Measurements from ENCODE around the gene RGS10.

Gene RGS10

DNA sequence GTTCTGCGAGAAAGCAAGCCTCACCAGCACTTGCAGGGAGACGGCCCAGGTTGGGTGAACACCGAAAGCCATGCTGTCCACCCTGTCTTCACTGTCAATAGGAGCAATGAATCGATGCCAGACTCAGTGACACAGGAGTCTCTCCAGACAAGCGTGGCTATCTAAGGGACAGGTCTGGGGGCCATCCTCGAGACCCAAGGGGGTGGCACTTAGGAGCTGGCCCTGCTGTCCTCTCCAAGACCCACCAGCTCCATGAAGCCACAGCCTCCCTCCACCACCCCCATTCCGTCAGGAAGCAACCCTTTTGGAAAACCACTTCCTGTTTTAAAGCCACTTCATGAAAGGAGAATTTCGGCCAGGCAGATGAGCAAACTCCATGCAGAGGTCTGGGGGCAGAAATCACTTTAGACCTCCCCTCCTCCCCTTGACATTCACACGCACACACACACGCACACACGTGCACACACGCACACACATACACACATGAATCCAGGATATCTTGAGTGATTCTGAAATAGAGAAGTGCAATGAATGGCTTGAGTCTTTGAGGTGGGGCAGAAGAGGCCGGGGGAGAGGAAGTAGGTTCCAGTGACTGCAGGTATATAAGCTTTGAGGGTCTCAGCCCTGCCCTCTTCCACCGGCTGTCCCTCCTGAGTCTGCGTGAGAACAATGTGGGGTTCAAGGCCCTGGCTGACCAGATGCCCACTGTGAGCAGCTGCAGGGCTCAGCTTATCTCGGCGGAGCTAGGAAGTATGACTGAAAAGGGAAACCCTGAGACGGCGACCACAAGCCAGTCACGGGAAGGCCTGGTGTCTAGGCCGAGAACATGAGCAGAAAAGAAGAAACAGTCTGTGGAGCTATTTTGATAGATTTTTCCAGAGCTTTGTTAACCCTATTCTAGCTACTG, 25.0 kb downstream of the RGS10 start:
- Histone ChIP-seq H3K36me3 (ENCODE audit: control insufficient read depth, insufficient read depth, low read length) (no peaks in the 10 kb centered on the region), H3K4me1 (ENCODE audit: control insufficient read depth, insufficient read depth, low read length) (no peaks in the 10 kb centered on the region), H3K27ac (ENCODE audit: low read length) (no peak overlapping the region), H3K4me3 (ENCODE audit: low read length) (no peak overlapping the region), H3K27me3 (ENCODE audit: control insufficient read depth, insufficient read depth, low read length) (no peaks in the 10 kb centered on the region), H3K9me3 (ENCODE audit: control insufficient read depth, insufficient read depth, low read length) (no peaks in the 10 kb centered on the region)
- no CpG with 5 or more reads among the region's 21 CpGs for WGBS (ENCODE audit: insufficient coverage, insufficient read length)
- no peak for DNase-seq (ENCODE audit: low read depth, low spot score)

DNA sequence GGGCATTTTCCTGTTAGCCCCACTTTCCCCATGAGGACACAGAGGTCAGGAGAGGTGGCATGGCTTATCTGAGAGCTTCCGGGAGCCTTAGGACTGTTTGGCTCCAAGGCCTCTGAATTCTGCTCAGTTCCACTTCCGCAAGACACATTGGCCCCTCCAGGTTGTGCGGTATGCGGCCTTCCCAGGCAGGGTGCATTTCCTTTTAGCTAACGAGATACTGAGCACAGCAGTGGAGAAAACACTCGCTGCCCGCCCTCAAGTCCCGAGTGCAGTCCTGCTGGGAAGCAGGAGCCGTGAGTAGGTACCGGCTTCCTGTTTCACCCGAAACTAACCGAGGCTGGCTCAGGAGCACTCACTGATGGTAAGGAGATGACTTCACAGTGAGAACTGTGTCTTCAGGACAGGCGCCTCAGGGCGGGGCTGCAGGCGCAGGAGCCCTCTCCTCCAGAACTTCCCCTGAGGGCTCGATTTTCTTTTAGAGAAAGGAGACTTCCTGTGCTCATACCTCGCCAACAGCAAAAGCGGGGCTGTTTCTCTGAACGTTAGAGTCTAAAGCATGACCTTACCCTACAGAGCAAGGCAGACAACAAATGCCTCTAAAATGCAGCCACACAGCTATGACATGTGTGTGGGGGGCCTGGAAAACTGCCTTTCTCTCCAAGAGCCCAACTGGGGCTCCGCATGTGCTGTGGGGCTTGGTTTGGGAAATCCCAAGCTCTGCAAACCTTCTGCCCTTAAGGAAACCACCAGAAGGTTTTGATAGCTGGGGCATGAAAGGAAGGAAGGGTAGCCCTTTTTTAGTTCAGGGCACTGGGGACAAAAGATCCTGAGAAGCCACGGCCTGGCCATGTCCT, 25.9 kb downstream of the RGS10 start:
- Histone ChIP-seq H3K9me3 (ENCODE audit: control insufficient read depth, insufficient read depth, low read length) (no peaks in the 10 kb centered on the region), H3K36me3 (ENCODE audit: control insufficient read depth, insufficient read depth, low read length) (no peaks in the 10 kb centered on the region), H3K4me3 (ENCODE audit: low read length) (no peak overlapping the region)

DNA sequence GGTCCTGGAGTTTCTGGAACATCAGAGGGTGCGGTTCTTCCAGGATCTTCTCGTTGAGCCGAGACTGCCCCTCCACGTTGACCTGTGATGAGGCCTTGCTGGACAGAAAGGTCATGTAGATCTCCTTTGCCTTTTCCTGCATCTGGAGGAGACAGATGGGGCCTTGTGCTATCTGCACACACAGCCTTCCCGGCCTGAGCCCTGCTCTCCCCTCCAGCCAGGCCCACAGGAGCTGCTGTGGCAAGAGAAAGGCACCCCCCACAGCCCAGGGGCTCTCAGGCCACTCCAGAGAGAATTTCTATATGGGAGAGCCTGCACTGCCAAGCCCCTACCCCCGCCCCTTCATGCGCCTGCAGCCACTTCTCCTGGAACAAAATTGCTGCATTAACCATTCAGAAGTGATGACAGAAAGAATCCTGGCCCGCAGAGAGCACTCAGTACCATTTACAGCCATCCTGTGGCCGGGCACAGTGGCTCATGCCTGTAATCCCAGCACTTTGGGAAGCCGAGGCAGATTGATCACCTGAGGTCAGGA, 26.9 kb downstream of the RGS10 start:
- Histone ChIP-seq H3K27me3 (ENCODE audit: control insufficient read depth, insufficient read depth, low read length) (no peaks in the 10 kb centered on the region), H3K9me3 (ENCODE audit: control insufficient read depth, insufficient read depth, low read length) (no peaks in the 10 kb centered on the region), H3K4me3 (ENCODE audit: low read length) (no peak overlapping the region), H3K27ac (ENCODE audit: low read length) (no peak overlapping the region), H3K36me3 (ENCODE audit: control insufficient read depth, insufficient read depth, low read length) (no peaks in the 10 kb centered on the region), H3K4me1 (ENCODE audit: control insufficient read depth, insufficient read depth, low read length) (no peaks in the 10 kb centered on the region)
- DNase-seq (ENCODE audit: low read depth, low spot score), result no peak
- WGBS (ENCODE audit: insufficient coverage, insufficient read length), result no CpG with 5 or more reads among the region's 10 CpGs

More for the DNA sequence above, 25.9 kb downstream of the RGS10 start:
- DNase-seq (ENCODE audit: low read depth, low spot score), result no peak
- no CpG with 5 or more reads among the region's 21 CpGs for WGBS (ENCODE audit: insufficient coverage, insufficient read length)
- Histone ChIP-seq H3K4me1 (ENCODE audit: control insufficient read depth, insufficient read depth, low read length) (no peaks in the 10 kb centered on the region), H3K27ac (ENCODE audit: low read length) (no peak overlapping the region), H3K27me3 (ENCODE audit: control insufficient read depth, insufficient read depth, low read length) (no peaks in the 10 kb centered on the region)

DNA sequence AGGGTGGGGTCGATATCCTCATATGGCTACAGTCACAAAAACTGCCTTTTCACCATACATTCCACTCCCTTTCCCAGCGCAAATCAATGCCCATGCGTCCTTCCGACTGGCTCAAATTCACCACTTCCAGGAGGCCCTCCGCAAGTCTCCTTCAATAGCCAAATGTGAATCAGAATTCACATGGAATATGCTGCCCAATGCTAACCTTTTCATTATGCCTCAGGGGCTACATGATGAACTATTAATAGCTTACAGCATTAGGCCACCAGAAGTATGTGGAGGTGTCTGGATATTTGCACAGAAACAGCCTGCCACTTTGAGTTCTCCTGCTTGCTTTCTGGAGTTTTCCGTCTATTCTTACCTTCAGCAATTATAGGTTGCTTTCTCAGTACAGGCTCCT, 27.7 kb downstream of the RGS10 start:
- WGBS (ENCODE audit: insufficient coverage, insufficient read length), result no CpG with 5 or more reads among the region's 6 CpGs
- Histone ChIP-seq H3K27ac (ENCODE audit: low read length) (no peak overlapping the region), H3K27me3 (ENCODE audit: control insufficient read depth, insufficient read depth, low read length) (no peaks in the 10 kb centered on the region), H3K4me3 (ENCODE audit: low read length) (no peak overlapping the region), H3K36me3 (ENCODE audit: control insufficient read depth, insufficient read depth, low read length) (no peaks in the 10 kb centered on the region), H3K9me3 (ENCODE audit: control insufficient read depth, insufficient read depth, low read length) (no peaks in the 10 kb centered on the region), H3K4me1 (ENCODE audit: control insufficient read depth, insufficient read depth, low read length) (no peaks in the 10 kb centered on the region)
- DNase-seq (ENCODE audit: low read depth, low spot score), result no peak

DNA sequence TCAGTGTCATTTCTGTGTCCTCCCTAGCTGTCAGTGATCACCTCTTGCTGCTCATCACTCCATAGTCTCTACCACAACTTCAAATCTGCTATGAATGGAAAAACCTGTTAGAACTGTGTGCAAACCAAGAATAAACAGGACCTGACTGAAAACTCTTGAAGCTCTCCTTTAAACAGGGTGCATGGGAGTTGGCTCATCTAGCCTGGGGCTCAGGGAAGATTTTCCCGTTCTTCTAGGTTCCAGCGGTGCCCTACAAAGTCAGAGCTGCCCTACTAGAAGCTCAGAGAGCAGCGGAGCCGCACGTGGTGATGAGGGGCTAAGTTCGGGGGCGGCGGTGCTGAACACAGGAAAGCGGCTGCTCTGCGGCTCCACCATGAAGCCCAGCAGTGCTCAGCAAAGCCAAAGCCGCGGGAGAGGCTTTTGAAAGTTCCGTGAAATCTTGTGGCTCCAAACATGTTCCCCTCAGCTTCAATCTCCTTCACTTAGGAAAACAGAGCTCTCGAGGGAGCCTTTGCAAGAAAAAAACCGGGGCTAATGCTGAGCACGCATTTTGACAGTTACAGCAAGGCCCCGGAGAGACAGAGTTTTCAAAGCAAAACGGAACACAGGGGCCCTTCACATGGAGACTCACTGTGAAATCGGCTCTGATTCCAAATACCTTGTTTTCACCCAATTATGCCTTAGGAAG, 30.5 kb downstream of the RGS10 start:
- no peak for DNase-seq (ENCODE audit: low read depth, low spot score)
- Histone ChIP-seq H3K27me3 (ENCODE audit: control insufficient read depth, insufficient read depth, low read length) (no peaks in the 10 kb centered on the region), H3K4me1 (ENCODE audit: control insufficient read depth, insufficient read depth, low read length) (no peaks in the 10 kb centered on the region), H3K27ac (ENCODE audit: low read length) (no peak overlapping the region), H3K36me3 (ENCODE audit: control insufficient read depth, insufficient read depth, low read length) (no peaks in the 10 kb centered on the region), H3K4me3 (ENCODE audit: low read length) (no peak overlapping the region), H3K9me3 (ENCODE audit: control insufficient read depth, insufficient read depth, low read length) (no peaks in the 10 kb centered on the region)
- no CpG with 5 or more reads among the region's 19 CpGs for WGBS (ENCODE audit: insufficient coverage, insufficient read length)

DNA sequence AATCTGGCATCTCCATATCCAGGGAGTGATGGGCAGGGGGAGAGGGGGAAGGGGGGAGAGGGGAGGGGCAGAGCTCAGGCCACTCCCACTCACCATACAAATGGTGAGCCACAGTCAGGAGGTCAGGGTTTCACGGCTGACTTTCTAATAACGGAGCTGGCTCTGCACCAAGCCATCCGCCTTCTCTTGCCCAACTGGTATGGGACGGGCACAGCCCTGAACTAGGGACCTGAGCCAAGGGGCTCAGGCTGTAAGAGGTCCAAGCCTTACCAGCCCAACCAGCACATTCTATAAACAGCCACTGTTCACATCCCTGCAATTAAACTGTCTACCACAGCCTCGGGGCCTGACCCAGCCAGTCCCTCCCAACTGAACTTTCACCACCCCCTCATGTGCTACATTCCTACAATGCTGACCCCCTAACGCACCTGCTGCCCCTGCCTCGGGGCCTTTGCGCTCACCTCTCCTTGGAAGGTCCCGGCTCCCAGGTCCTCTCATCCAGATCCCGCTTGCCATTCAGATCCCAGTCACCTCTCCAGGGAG, 32.5 kb downstream of the RGS10 start:
- Histone ChIP-seq H3K4me3 (ENCODE audit: low read length) (no peak overlapping the region), H3K9me3 (ENCODE audit: control insufficient read depth, insufficient read depth, low read length) (no peaks in the 10 kb centered on the region), H3K27ac (ENCODE audit: low read length) (no peak overlapping the region), H3K36me3 (ENCODE audit: control insufficient read depth, insufficient read depth, low read length) (no peaks in the 10 kb centered on the region), H3K27me3 (ENCODE audit: control insufficient read depth, insufficient read depth, low read length) (no peaks in the 10 kb centered on the region), H3K4me1 (ENCODE audit: control insufficient read depth, insufficient read depth, low read length) (no peaks in the 10 kb centered on the region)
- WGBS (ENCODE audit: insufficient coverage, insufficient read length), result no CpG with 5 or more reads among the region's 10 CpGs
- DNase-seq (ENCODE audit: low read depth, low spot score), result no peak

DNA sequence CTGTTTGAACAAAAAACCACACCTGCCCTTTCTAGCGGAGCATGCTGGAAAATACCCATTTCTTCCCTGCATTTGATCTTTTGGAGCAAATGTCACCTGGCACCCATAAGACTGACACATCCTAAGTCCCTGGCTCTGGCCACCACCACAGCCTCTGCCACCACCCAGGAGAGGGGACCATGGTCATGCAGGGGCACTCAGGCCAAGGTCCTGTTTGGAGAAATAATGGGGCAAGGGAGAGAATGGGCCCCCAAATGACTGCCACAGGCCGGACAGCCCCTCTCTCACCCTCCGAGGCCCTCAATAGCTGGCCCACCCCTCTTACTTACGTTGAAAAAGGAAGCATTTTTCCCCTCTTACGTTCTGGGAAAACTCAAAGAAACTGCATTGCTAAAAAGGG, 35.4 kb downstream of the RGS10 start:
- Histone ChIP-seq H3K27ac (ENCODE audit: low read length) (no peak overlapping the region), H3K27me3 (ENCODE audit: control insufficient read depth, insufficient read depth, low read length) (no peaks in the 10 kb centered on the region), H3K36me3 (ENCODE audit: control insufficient read depth, insufficient read depth, low read length) (no peaks in the 10 kb centered on the region), H3K4me3 (ENCODE audit: low read length) (no peak overlapping the region), H3K4me1 (ENCODE audit: control insufficient read depth, insufficient read depth, low read length) (0 out of 2 replicates have a peak, but pooled peaks cover 1% of the 10 kb centered on the region), H3K9me3 (ENCODE audit: control insufficient read depth, insufficient read depth, low read length) (no peaks in the 10 kb centered on the region)
- no CpG with 5 or more reads among the region's 5 CpGs for WGBS (ENCODE audit: insufficient coverage, insufficient read length)
- DNase-seq (ENCODE audit: low read depth, low spot score), result no peak

DNA sequence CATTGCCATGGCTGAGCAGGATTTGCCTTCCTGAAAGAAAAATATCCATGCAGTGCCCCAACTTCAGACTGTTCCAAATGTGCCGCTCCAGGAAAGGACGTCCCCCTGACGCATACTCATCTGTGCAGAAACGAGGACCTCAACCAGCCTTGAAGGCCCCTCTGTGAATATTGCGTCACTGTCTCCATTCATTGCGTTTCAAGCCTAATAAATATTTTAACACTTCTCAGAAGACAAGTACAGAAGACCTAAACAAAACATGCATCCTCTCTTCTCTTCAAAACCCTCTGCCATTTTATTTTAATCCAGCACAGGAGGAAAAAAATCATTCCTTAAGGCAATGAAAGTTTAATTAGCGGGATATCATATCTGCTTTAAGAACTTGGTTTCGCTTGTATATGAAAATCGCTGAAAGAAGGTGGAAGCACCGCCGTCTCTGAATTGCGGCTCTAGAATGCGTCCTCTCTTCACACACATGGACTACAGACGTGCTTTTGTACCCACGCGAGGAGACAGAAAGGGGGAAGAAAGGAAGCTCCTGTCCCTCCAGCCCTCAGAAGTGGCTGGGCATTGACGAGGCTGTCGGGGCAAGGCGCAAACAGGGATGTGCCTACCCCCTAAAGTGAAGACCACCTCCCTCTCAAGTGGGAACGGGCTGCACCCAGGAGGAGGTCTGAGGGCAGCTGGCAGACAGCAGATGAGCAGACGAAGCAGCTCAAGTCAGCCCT, 36.8 kb downstream of the RGS10 start:
- no peaks in the 10 kb centered on the region for H3K9me3 ChIP-seq (ENCODE audit: control insufficient read depth, insufficient read depth, low read length)
- no peak overlapping the region for H3K4me3 ChIP-seq (ENCODE audit: low read length)
- DNase-seq (ENCODE audit: low read depth, low spot score), result no peak
- no peaks in the 10 kb centered on the region for H3K27me3 ChIP-seq (ENCODE audit: control insufficient read depth, insufficient read depth, low read length)
- H3K27ac ChIP-seq (ENCODE audit: low read length), result no peak overlapping the region
- WGBS (ENCODE audit: insufficient coverage, insufficient read length), result no CpG with 5 or more reads among the region's 21 CpGs
- 0 out of 2 replicates have a peak, but pooled peaks cover 1% of the 10 kb centered on the region for H3K4me1 ChIP-seq (ENCODE audit: control insufficient read depth, insufficient read depth, low read length)
- no peaks in the 10 kb centered on the region for H3K36me3 ChIP-seq (ENCODE audit: control insufficient read depth, insufficient read depth, low read length)

DNA sequence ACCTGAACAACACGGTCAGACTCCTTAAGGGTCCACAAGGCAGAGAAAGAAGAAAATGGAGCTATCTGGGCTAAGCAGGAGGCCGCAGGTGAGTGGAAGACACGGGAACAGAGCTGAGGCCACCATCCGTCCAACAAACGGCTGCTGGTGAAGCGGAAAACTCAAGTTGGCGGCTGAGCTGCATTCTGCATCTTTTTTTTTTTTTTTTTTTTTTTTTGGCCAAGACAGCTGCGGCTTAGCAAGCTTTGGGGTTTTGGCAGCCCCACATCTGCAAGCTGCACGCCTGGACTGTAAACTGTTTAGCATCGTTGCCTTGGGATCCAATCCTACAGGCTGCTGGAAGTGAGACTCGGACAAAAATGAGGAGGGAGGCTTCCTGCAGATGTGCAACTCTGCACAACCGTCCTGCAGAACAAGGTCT, 37.4 kb downstream of the RGS10 start:
- Histone ChIP-seq H3K4me1 (ENCODE audit: control insufficient read depth, insufficient read depth, low read length) (0 out of 2 replicates have a peak, but pooled peaks cover 1% of the 10 kb centered on the region), H3K27me3 (ENCODE audit: control insufficient read depth, insufficient read depth, low read length) (no peaks in the 10 kb centered on the region), H3K9me3 (ENCODE audit: control insufficient read depth, insufficient read depth, low read length) (no peaks in the 10 kb centered on the region), H3K27ac (ENCODE audit: low read length) (no peak overlapping the region), H3K4me3 (ENCODE audit: low read length) (no peak overlapping the region), H3K36me3 (ENCODE audit: control insufficient read depth, insufficient read depth, low read length) (no peaks in the 10 kb centered on the region)
- DNase-seq (ENCODE audit: low read depth, low spot score), result no peak
- WGBS (ENCODE audit: insufficient coverage, insufficient read length), result no CpG with 5 or more reads among the region's 12 CpGs

Measured in iPS DF 6.9 (cell line).